Measurements from ENCODE around the gene EMC9. TPM values are rescaled to one million over a fixed set of nuclear protein-coding genes. Genes with fewer than 3 reads are reported as not detected.

The EMC9 gene
- total RNA-seq, 1 experiment from 2014 or later = 27.4 TPM

DNA sequence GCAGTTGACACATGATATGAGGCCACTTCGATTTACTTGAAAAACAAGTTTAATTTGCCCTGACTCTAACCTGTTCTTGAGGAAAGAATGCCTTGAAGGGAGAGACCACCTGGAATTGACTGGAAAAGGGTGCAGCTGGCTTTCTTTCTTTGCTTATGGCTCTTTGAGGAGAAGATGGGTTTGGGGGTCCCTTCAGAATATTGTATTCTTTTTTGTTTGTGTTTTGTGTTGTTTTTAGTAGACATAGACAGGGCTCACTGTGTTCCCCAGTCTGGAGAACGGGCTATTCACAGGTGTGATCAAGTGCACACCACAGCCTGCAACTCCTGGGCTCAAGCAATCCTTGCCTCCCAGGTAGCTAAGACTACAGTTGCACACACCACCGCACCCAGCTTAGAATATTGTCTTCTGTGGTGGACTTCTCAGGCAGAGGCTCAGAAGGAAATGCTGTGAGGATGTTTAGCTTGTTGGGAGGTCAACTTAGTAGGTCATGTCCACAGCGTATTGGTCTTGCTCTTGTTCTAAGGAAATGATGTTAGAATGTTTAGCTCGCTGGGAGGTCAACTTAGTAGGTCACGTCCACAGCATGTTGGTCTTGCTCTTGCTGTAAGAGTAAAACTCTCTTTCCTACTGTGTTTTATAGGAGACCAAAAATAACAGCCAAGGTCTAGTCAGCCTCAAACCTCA lies 25.1 kb downstream of the EMC9 start:
- peak overlapping the region; percentile 69 for H3K4me3 ChIP-seq
- peaks cover 8% of the 10 kb centered on the region; the same call in 1 of the 2 replicates for H3K36me3 ChIP-seq (ENCODE audit: low read depth)
- H3K4me1 ChIP-seq (replicated peaks; ENCODE audit: insufficient read depth) = peaks cover 11% of the 10 kb centered on the region
- ChIA-PET POLR2A (ENCODE audit: unreplicated experiment) (no interaction called here), CTCF (interaction anchor here (0.7 kb wide), 1 partner anchor 21 kb away, joined by 3 read pairs; no protein-coding TSS in a partner anchor)
- no TSS peak for BruUV-seq (replicated peaks)
- H3K9me3 ChIP-seq (ENCODE audit: insufficient read depth, low read depth) = no peaks in the 10 kb centered on the region
- H3K27ac ChIP-seq = no peak overlapping the region
- no peak for TF ChIP-seq EZH2 (IDR thresholded peaks at IDR 0.05; ENCODE audit: low read depth)
- no peaks in the 10 kb centered on the region for H3K9me2 ChIP-seq (ENCODE audit: insufficient read depth)
- H3F3A ChIP-seq (ENCODE audit: insufficient read depth, low read depth) = peaks cover 12% of the 10 kb centered on the region; the same call in 1 of the 2 replicates
- H3K79me2 ChIP-seq (ENCODE audit: low read depth) = peaks cover 13% of the 10 kb centered on the region
- no peak for DNase-seq
- H3K27me3 ChIP-seq (ENCODE audit: insufficient read depth, low read depth) = no peaks in the 10 kb centered on the region
- intact Hi-C loops (cut with micrococcal nuclease; ENCODE audit: unreplicated experiment) = no loop called here
- no peaks in the 10 kb centered on the region for H4K20me1 ChIP-seq (ENCODE audit: insufficient read depth)
- no peak overlapping the region for H2AFZ ChIP-seq
- H3K4me2 ChIP-seq = peak overlapping the region; percentile 97

DNA sequence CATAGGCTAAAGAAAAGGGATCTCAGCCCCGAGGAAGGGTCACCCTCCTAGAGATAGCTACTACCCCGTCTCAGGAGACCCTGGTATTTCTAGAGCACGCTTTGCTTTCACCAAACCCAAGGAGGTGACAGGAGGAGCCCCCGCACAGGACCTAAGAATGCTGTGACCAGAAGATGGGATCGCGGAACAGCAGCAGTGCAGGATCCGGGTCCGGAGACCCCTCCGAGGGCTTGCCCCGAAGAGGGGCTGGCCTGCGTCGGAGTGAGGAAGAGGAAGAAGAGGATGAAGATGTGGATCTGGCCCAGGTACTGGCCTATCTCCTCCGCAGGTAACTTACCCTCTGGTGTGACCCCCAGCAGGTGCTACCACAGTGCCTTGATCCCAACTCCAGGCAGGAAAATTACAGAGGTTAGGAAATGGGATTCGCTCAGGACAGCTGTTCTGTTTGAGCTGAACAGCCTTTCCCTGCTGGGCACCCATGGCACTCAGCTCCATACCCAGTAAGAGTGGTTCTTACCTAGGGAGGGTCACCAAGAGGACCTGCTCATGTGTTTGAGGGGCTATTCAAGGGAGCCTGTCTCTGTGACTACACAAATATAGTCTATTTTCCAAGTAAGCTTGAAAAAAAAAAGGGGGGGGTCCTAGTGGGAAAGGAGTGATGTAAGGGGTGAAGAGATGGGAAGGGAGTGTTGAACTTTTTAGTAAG lies 25.8 kb downstream of the EMC9 start:
- intact Hi-C loops (cut with micrococcal nuclease; ENCODE audit: unreplicated experiment) = no loop called here
- no peaks in the 10 kb centered on the region for H3K27me3 ChIP-seq (ENCODE audit: insufficient read depth, low read depth)
- no peaks in the 10 kb centered on the region for H3K9me3 ChIP-seq (ENCODE audit: insufficient read depth, low read depth)
- H4K20me1 ChIP-seq (ENCODE audit: insufficient read depth) = no peaks in the 10 kb centered on the region
- no peak for DNase-seq
- H3F3A ChIP-seq (ENCODE audit: insufficient read depth, low read depth) = peaks cover 13% of the 10 kb centered on the region; the same call in 1 of the 2 replicates
- H3K4me3 ChIP-seq = peak overlapping the region; percentile 69
- TSS peak; percentile 74 for BruUV-seq (replicated peaks)
- H3K27ac ChIP-seq = no peak overlapping the region
- ChIA-PET CTCF (interaction anchor here (1.1 kb wide), 1 partner anchor 31 kb away, joined by 4 read pairs; the partner anchor contains the start of genes PSME2 and RNF31), POLR2A (ENCODE audit: unreplicated experiment) (interaction anchor here (0.5 to 1.5 kb wide), 8 partner anchors 17 to 98 kb away, joined by 3 to 26 read pairs (median 4); partner anchors contain the start of genes CHMP4A, EMC9, IRF9 and PCK2)
- peak overlapping the region; percentile 83 for H2AFZ ChIP-seq
- H3K36me3 ChIP-seq (ENCODE audit: low read depth) = peaks cover 8% of the 10 kb centered on the region; the same call in 1 of the 2 replicates
- H3K79me2 ChIP-seq (ENCODE audit: low read depth) = peaks cover 13% of the 10 kb centered on the region
- H3K4me1 ChIP-seq (replicated peaks; ENCODE audit: insufficient read depth) = peaks cover 15% of the 10 kb centered on the region
- no peaks in the 10 kb centered on the region for H3K9me2 ChIP-seq (ENCODE audit: insufficient read depth)
- TF ChIP-seq, protein P1, sequence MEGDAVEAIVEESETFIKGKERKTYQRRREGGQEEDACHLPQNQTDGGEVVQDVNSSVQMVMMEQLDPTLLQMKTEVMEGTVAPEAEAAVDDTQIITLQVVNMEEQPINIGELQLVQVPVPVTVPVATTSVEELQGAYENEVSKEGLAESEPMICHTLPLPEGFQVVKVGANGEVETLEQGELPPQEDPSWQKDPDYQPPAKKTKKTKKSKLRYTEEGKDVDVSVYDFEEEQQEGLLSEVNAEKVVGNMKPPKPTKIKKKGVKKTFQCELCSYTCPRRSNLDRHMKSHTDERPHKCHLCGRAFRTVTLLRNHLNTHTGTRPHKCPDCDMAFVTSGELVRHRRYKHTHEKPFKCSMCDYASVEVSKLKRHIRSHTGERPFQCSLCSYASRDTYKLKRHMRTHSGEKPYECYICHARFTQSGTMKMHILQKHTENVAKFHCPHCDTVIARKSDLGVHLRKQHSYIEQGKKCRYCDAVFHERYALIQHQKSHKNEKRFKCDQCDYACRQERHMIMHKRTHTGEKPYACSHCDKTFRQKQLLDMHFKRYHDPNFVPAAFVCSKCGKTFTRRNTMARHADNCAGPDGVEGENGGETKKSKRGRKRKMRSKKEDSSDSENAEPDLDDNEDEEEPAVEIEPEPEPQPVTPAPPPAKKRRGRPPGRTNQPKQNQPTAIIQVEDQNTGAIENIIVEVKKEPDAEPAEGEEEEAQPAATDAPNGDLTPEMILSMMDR (conservative IDR thresholded peaks at IDR 0.05) = no peak
- no peak for TF ChIP-seq EZH2 (IDR thresholded peaks at IDR 0.05; ENCODE audit: low read depth)
- peak overlapping the region; percentile 97 for H3K4me2 ChIP-seq

- Histone ChIP-seq H3F3A (ENCODE audit: insufficient read depth, low read depth) (peaks cover 21% of the 10 kb centered on the region), H3K4me1 (replicated peaks; ENCODE audit: insufficient read depth) (peaks cover 22% of the 10 kb centered on the region), H3K27ac (peak within 1 kb of the TSS; percentile 69), H3K36me3 (ENCODE audit: low read depth) (peaks cover 8% of the 10 kb centered on the region; the same call in 1 of the 2 replicates), H3K79me2 (ENCODE audit: low read depth) (peaks cover 13% of the 10 kb centered on the region), H3K4me2 (peak within 1 kb of the TSS; percentile 97), H3K9me3 (ENCODE audit: insufficient read depth, low read depth) (no peaks in the 10 kb centered on the region), H2AFZ (peak within 1 kb of the TSS; percentile 92), H3K27me3 (ENCODE audit: insufficient read depth, low read depth) (no peaks in the 10 kb centered on the region), H4K20me1 (ENCODE audit: insufficient read depth) (no peaks in the 10 kb centered on the region), H3K4me3 (peak within 1 kb of the TSS; percentile 69), H3K9me2 (ENCODE audit: insufficient read depth) (no peaks in the 10 kb centered on the region)
- ChIA-PET CTCF (interaction anchor here (0.5 to 1.1 kb wide), 5 partner anchors 21 to 1060 kb away, joined by 3 to 5 read pairs (median 4); partner anchors contain the start of genes CHMP4A, IRF9, PSME1 and PSME2), POLR2A (ENCODE audit: unreplicated experiment) (interaction anchor here (0.5 to 1.5 kb wide), 12 partner anchors 17 to 788 kb away, joined by 3 to 26 read pairs (median 4); partner anchors contain the start of genes CHMP4A, EMC9, IRF9 and PCK2)
- TF ChIP-seq EZH2 (IDR thresholded peaks at IDR 0.05; ENCODE audit: low read depth) = no peak
- TF ChIP-seq, protein P1 (conservative IDR thresholded peaks at IDR 0.05) = no peak
- intact Hi-C loops (cut with micrococcal nuclease; ENCODE audit: unreplicated experiment) = loop anchor here (1.0 kb wide), 1 partner anchor 32 kb away; the partner anchor contains the start of gene PSME2
- no TSS peak for BruUV-seq (replicated peaks)
- peak; percentile 95 to 97 for DNase-seq
Measured at GRCh38 chr14:24114532-24115421, 26.6 kb downstream of the EMC9 start, which contains the start of the genes DCAF11 and NRL. Gene DCAF11 (plus strand): TSS chr14:24114777. CDS start chr14:24115595, 818 bp downstream. Gene NRL (minus strand): TSS chr14:24114949. CDS start chr14:24082848, 32,101 bp downstream.

Data from PC-9 (cell line).